HG03066 (cell line): ENCODE data around the gene ACTN3.
"Not testable (repeated sequence)": the region's sequence is repeated elsewhere in the genome, so short reads cannot be mapped to it uniquely, and the experiment has no call there.

Source experiments
- ATAC-seq: cut with Tn5 transposase; IDR thresholded peaks from one replicate; pipeline ENCODE4 v1.9.1; 2021; ENCODE audit warnings: low read depth; ENCODE audit not compliant: unreplicated experiment

ACTN3 gene

DNA sequence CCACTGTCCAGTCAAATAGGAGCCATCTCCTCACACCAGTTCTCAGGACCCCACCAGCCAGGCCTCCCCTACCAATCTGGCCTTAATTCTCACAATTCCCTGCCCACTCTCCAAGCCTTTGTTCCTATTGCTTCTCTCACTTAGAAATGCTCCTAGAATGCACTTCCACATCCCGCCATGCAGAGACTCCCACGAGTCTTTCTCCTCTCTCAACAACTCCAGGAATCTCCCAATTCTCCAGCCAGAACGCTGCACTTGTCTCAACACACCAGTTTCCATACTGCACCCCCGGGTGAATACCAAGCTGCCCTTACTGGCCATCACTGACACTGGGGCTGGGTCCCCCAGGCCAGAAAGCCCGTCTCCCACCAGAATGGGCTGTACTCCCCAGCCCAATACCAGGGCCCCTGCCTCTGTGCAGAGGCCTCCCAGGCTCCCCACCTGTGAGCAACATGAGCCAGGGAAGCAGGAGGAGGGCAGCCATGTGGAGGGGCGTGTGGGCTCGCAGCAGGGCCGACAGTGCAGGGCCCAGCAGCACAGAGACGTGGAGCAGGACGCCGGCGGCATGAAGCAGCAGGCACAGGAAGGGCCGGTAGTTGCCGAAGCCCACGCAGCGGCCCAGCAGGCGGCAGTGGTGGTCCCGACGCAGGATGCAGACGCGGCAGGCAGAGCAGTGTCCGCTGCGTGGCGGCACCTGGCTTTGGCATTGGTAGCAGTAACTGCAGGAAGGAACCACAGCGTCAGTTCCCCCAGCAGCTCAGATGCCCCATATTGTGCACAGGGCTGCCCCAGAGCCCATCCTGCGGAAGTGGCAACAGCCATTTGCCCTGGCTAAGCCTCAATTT is 3.2 kb upstream of the ACTN3 start:
- ATAC-seq = no peak

DNA sequence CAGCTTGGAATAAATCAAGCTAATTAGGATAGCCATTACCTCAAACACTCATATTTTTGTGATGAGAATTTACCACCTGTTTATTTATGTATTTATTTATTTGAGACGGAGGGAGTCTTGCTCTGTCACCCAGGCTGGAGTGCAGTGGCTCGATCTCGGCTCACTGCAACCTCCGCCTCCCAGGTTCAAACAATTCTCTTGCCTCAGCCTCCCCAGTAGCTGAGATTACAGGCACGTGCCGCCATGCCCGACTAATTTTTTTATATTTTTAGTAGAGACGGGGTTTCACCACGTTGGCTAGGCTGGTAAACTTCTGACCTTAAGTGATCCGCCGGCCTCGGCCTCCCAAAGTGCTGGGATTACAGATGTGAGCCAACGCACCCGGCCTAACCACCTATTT is 1.8 kb upstream of the ACTN3 start:
- not testable (repeated sequence) for ATAC-seq

DNA sequence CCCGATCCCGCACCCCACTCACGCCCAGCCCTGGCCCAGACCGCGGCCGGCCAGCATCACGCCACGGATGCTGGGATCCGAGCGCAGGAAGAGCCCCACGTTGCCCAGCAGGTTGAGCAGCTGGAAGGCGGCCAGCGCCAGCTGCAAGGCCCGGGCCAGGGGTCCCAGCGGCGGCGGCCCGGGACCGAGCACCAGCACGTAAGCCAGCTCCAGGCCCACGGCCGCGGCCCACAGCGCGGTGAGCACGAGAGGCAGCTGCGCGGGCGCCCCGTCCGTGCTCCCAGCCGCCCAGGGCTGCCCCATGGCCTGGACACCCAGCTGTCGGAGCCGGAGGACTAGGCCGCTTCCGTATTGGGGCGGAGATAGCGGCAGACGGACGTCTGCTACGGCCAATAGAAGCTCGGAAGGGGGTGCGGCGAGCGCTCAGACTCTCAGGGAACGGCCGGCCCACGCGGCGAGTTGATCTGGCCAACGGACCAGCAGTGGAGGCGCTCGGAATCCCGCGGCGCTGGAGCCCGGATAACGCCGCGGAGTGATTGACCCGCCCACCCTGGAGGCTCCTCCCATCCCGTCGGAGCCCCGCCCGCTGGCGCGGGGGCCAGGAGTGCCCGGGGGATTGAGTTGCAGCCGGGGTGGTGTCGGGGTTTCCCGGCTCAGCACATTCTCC is 869 bp upstream of the ACTN3 start, which contains the start of gene ZDHHC24:
Gene ZDHHC24 (minus strand): TSS at position 348 of the 667 bp plus-strand sequence. CDS start 45 bp downstream, at position 303.
- peak; percentile 76 for ATAC-seq

DNA sequence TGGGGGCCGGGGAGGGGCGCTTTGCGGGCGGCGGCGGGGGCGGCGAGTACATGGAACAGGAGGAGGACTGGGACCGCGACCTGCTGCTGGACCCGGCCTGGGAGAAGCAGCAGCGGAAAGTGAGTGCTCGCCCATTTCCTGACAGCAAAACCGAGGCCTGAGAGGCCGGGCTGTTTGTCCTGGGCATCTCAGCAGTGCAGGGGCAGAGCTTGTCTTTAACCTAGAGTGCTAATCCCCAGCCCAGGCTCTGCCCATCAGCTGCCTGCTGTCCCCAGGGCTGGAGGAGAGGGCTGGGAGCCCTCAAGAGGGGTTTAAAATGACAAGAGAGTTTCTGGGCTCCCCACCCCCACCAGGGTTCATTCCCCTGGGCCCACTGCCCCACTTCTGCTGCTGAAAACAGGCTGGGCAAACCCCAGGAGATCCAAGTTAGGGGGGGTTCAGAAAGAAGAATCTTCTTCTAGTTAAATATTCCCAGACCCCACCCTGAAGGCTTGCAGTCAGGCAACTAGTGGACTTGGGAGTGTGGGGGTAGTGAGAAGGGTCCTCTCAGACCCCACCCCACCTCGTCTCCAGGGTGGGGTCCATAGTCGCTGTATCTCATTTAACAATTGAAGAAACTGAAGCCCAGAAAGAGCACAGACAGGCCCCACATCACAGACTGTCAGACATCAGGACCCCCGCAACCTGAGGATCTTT is 411 bp downstream of the ACTN3 start:
- no peak for ATAC-seq

DNA sequence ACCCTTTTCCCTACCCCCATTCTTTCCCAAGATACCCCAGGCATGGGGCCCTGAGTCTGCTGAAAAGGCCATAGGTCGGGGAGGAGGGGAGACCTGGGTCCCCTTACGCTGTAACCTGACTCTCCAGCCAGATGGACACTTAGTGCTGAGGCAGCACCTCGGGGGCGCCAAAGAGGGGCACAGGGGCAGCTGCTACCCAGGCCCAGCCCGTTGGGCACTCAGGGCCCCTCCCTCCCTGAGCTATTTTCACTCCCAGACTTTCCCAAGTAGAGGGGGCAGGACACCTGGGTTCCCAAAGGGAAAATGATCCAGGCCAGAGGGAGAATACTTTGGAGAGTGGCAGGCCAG is 933 bp downstream of the ACTN3 start:
- no peak for ATAC-seq

DNA sequence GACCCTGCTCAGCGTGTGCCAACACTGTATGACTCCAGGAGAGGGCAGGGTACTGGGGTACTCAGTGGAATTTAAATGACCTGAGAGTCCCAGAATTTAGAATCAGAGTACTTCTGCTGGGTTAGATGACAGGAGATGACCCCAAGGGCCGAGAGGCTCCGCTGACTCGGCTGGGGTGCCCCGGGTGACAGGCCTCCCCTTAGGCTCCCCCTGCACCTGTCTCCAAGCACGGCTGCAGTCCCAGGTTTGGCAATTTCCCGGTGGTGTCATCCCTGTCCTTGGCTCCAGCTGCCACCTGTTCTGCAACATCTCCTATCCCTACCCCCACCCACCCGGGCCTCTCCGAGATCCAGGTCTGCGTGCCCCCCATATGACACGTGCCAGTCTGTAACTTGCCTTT is 1.3 kb downstream of the ACTN3 start:
- no peak for ATAC-seq

DNA sequence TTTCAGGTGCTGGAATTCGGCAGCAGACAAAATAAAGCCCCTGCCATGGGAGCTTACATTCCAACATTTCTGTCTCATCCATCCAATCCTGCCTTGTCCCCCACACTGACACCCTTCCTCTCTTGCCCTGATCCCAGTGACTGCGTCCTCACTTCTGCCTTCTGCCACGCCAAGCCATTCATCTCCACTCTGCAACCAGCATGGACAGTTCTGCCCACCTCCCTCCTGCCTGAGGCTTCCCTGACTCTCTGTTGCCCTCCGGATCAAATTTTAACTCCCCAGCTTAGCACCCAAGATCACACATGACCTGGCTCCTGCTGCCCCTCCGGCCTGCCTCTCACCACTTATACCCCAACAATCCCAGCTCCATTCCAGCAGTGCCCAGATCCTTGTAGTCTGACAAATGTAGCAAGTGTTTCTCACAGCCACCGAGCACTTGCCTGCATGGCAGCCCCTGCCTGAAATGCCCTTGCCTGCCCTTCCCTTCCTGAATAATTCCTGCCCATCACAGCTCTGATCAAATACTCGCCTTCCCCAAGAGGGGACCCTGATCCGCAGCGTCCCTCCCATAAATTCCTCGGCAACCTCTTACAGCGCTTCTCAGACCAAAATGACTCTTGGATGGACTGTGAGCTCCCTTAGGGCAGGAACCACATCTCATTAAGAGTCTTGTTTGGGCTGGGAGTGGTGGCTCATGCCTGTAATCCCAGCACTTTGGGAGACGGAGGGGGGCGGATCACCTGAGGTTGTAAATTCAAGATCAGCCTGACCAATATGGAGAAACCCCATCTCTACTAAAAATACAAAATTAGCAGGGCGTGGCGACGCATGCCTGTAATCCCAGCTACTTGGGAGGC is 2.3 kb downstream of the ACTN3 start:
- no peak for ATAC-seq

DNA sequence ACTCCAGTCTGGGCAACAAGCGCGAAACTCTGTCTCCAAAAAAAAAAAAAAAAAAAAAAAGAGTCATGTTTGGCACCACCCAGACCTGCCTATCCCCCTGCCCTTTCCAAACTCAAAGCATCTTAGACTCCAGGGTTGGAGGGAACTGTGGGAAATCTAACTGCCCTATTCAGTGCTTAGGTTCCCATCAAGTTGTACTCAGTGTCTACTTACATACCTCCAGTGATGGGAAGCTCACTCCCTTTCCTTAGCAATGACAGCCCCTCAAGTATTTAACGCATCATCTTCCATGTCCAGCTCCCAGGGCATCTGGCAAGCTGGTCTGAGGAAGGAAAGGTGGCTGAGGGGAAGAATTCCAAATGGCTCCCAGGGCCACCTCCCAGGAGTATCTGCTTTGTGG is 3.0 kb downstream of the ACTN3 start:
- ATAC-seq = no peak

DNA sequence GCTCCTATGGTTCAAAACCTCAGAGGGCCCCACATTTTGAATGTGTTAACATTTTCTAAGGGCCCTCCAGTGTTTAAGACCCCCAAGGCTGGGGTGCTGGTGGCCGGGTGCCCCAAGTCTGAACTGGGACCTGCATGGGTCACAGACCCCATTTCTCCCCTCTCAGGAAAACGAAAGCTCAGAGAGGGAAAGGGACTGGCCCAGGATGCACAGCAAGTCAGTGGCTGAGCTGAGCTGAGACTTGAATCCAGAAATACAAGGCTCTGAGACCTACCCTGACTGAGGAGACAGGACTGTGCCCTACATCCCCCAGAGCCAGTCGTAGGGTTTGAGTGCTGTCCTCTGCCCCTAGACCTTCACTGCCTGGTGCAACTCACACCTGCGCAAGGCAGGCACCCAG is 4.2 kb downstream of the ACTN3 start:
- ATAC-seq = no peak

DNA sequence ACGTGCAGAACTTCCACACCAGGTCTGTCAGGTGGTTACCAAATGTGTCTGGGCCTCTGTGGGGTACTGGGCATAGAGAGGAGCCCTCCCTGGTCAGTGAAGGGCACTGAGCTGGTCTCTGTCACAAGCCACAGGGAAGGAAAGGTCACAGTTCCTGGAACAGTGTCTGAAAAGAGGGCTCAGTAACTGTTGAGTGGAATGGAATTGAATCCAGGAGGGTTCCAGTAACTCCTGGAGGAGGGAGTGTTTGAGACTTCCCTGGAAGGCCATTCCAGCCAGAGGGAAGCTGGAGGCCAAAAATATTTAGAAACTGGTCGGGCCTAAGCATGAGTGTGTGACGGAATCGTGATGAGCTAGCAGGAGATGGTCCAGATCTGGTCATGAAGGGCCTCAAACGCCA is 7.9 kb downstream of the ACTN3 start:
- no peak for ATAC-seq

DNA sequence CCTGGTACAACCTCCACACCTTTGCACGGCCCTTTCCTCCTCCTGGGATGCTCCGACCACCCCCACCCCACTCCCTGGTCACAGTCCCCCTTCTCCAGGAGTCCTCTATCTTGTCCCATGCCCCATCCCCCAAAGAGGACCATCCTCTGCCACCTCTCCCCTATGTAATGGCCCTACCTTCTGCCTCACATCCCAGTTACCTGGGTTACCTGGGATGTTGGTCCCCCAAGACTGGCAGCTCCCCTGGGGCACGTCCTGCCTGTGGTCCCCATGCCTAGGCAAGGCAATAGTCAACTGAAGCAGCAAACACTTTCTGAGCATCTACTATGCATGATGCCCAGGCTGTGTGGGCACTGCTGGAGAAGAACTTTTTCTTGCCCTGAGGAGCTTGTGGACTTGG is 8.7 kb downstream of the ACTN3 start:
- ATAC-seq = no peak

DNA sequence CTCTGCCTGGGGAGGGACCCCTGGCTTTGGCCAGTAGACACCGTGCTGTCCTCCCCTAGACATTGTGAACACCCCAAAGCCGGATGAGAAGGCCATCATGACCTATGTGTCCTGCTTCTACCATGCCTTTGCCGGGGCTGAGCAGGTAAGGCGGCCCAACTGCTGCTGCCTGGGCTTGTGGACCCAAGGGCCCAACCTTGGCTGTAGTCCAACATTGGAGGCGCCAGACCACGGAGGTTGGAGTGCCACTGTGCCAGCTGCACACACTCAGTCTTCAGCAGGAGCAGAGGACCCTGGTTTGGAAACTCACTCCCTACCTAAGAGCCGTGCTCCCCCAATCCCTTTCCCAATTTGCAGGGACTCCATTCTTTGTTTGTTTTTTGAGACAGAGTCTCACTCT is 9.4 kb downstream of the ACTN3 start:
- no peak for ATAC-seq

DNA sequence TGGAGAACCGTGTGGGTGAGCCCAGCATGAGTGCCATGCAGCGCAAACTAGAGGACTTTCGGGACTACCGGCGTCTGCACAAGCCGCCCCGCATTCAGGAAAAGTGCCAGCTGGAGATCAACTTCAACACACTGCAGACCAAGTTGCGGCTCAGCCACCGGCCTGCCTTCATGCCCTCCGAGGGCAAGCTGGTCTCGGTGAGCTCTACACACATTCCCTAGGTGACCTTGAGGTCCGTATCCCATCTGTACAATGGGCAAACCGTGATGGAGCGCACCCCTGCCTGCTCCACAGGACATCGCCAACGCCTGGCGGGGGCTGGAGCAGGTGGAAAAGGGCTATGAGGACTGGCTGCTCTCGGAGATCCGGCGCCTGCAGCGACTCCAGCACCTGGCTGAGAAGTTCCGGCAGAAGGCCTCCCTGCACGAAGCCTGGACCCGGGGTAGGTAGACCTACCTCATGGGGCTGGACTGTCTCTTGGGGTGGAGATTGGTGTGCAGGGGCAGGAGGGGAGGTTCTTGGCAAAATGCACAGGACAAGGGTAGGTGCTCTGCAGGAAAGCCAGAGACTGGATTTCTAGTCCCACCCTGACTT is 11.1 kb downstream of the ACTN3 start:
- no peak for ATAC-seq

DNA sequence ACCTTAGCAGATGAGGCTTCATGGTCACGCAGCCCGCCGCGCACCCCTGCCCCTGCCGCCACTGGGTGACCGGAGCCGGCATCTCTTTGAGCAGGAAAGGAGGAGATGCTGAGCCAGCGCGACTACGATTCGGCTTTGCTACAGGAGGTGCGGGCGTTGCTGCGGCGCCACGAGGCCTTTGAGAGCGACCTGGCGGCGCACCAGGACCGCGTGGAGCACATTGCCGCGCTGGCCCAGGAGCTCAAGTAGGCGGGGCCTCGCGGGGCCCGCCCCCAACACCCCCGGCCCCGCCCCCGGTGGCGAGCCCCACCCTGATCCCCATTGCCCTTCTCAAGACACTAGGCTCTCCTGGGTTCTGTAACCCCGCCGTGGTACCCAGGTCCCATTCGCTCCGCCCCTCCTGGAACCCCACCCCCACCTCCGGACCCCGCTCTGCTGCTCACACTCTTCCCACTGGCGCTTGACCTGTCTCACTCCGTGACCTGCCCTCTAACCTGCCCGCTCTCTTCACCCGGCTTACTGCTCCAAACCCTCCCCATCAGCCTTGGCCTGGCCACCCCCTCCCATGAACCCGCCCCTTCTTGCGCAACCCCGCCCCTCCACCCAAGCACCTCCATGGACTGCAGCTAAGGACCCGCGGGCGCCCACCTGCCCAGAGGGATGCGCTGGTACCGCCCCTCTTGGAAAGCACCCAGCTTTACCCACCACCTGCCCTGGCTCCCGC is 12.6 kb downstream of the ACTN3 start:
- no peak for ATAC-seq

DNA sequence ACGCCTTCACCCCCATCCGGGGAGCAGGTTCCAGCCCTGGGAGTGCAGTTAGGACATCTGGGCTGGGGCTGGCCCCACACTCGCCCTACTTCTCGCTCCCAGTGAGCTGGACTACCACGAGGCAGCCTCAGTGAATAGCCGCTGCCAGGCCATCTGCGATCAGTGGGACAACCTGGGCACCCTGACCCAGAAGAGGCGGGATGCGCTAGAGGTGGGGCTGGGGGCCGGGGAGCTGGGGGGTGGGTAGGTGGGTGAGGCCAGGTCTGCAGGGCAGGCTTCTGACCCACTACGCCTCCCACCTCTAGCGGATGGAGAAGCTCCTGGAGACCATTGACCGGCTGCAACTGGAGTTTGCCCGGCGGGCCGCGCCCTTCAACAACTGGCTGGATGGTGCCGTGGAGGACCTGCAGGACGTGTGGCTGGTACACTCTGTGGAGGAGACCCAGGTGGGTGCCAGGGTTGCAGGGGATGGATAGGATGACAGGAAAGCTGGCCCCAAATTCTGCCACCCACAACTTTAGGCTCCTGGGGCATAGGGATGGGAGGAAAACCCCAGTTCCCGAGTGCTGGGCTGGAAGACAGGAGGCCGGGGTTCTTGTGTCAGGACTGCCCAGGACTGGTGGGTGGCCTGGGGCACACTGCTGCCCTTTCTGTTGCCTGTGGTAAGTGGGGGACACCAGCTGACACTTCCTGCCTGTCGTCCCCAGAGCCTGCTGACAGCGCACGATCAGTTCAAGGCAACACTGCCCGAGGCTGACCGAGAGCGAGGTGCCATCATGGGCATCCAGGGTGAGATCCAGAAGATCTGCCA is 13.4 kb downstream of the ACTN3 start:
- ATAC-seq = no peak

DNA sequence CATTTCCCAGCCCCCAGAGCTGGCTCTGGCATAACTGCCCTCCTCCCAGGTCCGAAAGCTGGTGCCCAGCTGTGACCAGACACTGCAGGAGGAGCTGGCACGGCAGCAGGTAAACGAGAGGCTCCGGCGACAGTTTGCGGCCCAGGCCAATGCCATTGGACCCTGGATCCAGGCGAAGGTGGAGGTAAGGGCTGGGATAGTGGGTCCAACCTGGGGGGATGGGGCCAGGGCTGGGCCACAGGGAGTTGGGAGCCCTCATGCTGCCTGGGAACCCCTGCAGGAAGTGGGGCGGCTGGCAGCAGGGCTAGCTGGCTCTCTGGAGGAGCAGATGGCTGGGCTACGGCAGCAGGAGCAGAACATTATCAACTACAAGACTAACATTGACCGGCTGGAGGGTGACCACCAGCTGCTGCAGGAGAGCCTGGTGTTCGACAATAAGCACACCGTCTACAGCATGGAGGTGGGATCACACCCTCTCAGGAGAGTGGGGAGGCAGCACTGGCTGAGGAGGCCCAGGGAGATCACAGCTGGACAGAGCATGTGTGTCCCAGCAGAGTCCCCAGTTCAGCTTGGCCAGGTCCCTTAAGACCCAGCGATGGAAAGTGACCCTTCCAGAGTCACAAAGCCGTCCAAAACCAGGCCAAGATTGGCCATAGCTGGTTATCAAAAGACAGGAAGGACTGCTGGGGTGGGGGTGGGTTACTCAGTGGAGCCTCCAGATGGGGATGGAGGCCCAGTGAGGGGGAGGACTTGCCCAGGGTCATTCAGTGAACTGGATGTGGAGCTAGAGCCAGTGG is 14.7 kb downstream of the ACTN3 start:
- no peak for ATAC-seq

DNA sequence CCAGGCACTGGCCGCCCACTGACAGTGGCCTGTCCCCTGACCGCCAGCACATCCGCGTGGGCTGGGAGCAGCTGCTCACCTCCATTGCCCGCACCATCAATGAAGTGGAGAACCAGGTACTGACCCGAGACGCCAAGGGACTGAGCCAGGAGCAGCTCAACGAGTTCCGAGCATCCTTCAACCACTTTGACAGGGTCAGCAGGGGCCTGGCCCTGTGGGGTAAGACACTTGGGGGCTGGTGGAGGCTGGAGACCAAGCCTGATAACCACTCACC is 15.2 kb downstream of the ACTN3 start:
- ATAC-seq = no peak

DNA sequence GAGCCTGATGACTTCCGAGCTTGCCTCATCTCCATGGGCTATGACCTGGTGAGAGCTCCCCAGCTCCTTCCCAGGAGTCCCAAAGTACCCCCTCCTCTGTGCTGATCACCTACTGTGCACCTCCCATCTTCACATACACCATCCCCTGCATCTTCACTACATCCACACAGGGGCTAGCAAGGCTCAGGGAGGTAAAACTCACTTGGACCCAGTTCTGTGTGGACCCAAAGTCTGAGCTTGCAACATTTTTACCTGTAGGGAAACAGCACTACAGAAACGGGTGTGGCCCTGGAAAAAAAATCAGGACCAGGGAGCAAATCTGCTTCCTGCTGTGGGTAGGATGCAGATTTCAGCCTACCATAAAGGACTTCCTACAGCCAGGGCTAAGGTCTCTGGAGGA is 15.6 kb downstream of the ACTN3 start:
- no peak for ATAC-seq
